ENCODE results near the gene EHMT1.
A peak's percentile ranks its signal among the peaks of the same experiment; 100 is the strongest.

The EHMT1 gene

GRCh38 chr9:137673886-137674285 lies 55.1 kb downstream of the EHMT1 start:
- TF ChIP-seq EZH2 (IDR thresholded peaks at IDR 0.05) = no peak
- no peak for TF ChIP-seq FOXP2 (optimal IDR thresholded peaks at IDR 0.05; ENCODE audit: control extremely low read depth, extremely low read length, insufficient read depth)
- TF ChIP-seq POLR2AphosphoS5 (IDR thresholded peaks at IDR 0.05; ENCODE audit: borderline replicate concordance, low read depth, low read length) = no peak
- Histone ChIP-seq H3K4me3 (no peak overlapping the region), H3K9me3 (ENCODE audit: low read depth, low read length) (no peaks in the 10 kb centered on the region), H3K9ac (ENCODE audit: insufficient read length) (peak overlapping the region; percentile 11), H3K36me3 (ENCODE audit: insufficient read depth, low read length) (no peaks in the 10 kb centered on the region; the same call in 1 of the 2 replicates), H3K27ac (no peak overlapping the region)
- no peak for DNase-seq (ENCODE audit: low read depth, low spot score)

DNA sequence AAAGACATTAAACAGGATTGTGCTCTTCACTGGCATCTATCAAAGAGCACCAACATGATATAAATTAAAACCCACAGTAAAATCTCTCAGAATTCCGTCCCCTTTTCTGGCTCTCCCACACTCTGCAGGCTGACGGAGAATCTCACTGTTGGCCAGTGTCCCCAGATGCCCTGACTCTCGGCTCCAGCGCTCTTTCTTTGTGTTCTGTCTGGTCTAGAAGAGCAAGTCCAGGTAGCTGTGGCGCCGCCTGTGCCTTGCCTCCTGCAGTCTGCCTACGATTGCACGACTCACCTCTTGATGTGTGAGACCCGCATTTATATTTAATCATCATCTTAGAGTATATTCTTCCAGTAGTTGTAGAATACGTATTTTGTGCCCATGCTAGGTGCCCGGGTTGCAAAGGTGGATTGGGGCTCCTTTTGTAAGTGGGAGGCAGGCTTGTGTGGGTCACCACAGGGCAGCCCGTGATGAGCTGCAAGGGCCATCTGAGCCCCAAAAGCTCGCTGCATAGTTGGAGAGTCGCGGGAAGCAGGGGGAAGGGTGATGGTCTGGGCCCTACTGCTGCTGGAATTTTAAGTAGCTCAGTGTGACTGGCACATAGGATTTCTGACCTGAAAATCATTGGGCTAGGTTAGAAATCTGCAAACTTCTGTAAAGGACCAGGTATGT lies 55.6 kb downstream of the EHMT1 start:
- Histone ChIP-seq H3K4me3 (no peak overlapping the region), H3K9ac (ENCODE audit: insufficient read length) (peak overlapping the region; percentile 11), H3K27ac (no peak overlapping the region), H3K9me3 (ENCODE audit: low read depth, low read length) (no peaks in the 10 kb centered on the region), H3K36me3 (ENCODE audit: insufficient read depth, low read length) (no peaks in the 10 kb centered on the region)
- DNase-seq (ENCODE audit: low read depth, low spot score) = no peak
- TF ChIP-seq FOXP2 (optimal IDR thresholded peaks at IDR 0.05; ENCODE audit: control extremely low read depth, extremely low read length, insufficient read depth) (no peak), POLR2AphosphoS5 (IDR thresholded peaks at IDR 0.05; ENCODE audit: borderline replicate concordance, low read depth, low read length) (no peak), EZH2 (IDR thresholded peaks at IDR 0.05) (no peak)

DNA sequence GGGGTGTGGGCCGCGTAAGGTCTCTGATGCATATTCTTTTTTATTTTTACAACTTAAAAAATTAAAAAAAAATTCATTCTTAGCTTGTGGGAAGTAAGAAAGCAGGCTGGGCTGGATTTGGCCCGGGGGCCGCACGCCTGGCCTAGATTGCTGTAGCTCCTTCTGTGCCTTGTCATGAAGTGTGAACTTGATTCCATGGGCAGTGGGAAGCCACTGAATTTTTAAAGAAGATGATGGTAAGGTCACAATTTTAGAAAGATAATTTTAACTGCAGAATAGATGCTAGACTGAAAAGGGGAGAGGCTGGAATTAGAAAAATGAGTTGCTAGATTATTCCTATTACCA lies 56.1 kb downstream of the EHMT1 start:
- Histone ChIP-seq H3K9me3 (ENCODE audit: low read depth, low read length) (no peaks in the 10 kb centered on the region), H3K36me3 (ENCODE audit: insufficient read depth, low read length) (no peaks in the 10 kb centered on the region), H3K4me3 (no peak overlapping the region), H3K27ac (no peak overlapping the region), H3K9ac (ENCODE audit: insufficient read length) (no peak overlapping the region)
- TF ChIP-seq EZH2 (IDR thresholded peaks at IDR 0.05) (no peak), POLR2AphosphoS5 (IDR thresholded peaks at IDR 0.05; ENCODE audit: borderline replicate concordance, low read depth, low read length) (no peak), FOXP2 (optimal IDR thresholded peaks at IDR 0.05; ENCODE audit: control extremely low read depth, extremely low read length, insufficient read depth) (no peak)
- no peak for DNase-seq (ENCODE audit: low read depth, low spot score)

- DNase-seq (ENCODE audit: low read depth, low spot score) = no peak
- no peak overlapping the region for H3K9ac ChIP-seq (ENCODE audit: insufficient read length)
- H3K27ac ChIP-seq = no peak overlapping the region
- H3K4me3 ChIP-seq = no peak overlapping the region
- no peaks in the 10 kb centered on the region for H3K9me3 ChIP-seq (ENCODE audit: low read depth, low read length)
- no peaks in the 10 kb centered on the region for H3K36me3 ChIP-seq (ENCODE audit: insufficient read depth, low read length)
- no peak for TF ChIP-seq FOXP2 (optimal IDR thresholded peaks at IDR 0.05; ENCODE audit: control extremely low read depth, extremely low read length, insufficient read depth)
- no peak for TF ChIP-seq POLR2AphosphoS5 (IDR thresholded peaks at IDR 0.05; ENCODE audit: borderline replicate concordance, low read depth, low read length)
- TF ChIP-seq EZH2 (IDR thresholded peaks at IDR 0.05) = no peak
Observed at GRCh38 chr9:137676998-137677397, 58.2 kb downstream of the EHMT1 start.

- Histone ChIP-seq H3K9me3 (ENCODE audit: low read depth, low read length) (no peaks in the 10 kb centered on the region), H3K36me3 (ENCODE audit: insufficient read depth, low read length) (no peaks in the 10 kb centered on the region), H3K4me3 (no peak overlapping the region), H3K27ac (0 out of 2 replicates have a peak overlapping the region, but pooled peaks have one; percentile 25), H3K9ac (ENCODE audit: insufficient read length) (no peak overlapping the region)
- DNase-seq (ENCODE audit: low read depth, low spot score) = no peak
- TF ChIP-seq FOXP2 (optimal IDR thresholded peaks at IDR 0.05; ENCODE audit: control extremely low read depth, extremely low read length, insufficient read depth) = no peak
- no peak for TF ChIP-seq EZH2 (IDR thresholded peaks at IDR 0.05)
- no peak for TF ChIP-seq POLR2AphosphoS5 (IDR thresholded peaks at IDR 0.05; ENCODE audit: borderline replicate concordance, low read depth, low read length)
Observed at GRCh38 chr9:137678202-137678601, 59.4 kb downstream of the EHMT1 start.

DNA sequence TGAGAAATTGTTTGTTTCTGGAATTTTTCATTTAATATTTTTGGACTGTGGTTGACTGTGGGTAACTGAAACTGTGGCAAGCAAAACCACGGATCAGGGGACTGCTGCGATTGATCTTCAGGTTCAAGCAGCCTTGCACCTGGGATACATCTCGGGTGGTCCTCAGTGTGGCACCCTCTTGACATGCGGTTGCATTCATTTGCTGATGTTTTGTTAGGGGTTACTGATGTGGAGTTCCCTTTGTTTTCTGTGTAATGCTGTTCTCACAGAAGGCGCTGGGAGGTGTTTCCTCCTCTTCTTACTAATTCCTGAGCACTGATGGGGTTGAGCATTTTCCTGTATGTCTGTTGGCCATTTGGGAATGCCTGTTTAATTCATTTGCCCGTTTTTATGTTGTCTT lies 60.4 kb downstream of the EHMT1 start:
- H3K36me3 ChIP-seq (ENCODE audit: insufficient read depth, low read length) = no peaks in the 10 kb centered on the region
- no peak for DNase-seq (ENCODE audit: low read depth, low spot score)
- H3K9me3 ChIP-seq (ENCODE audit: low read depth, low read length) = no peaks in the 10 kb centered on the region
- no peak overlapping the region for H3K4me3 ChIP-seq
- peak overlapping the region; percentile 50; the same call in 1 of the 2 replicates for H3K27ac ChIP-seq
- no peak for TF ChIP-seq FOXP2 (optimal IDR thresholded peaks at IDR 0.05; ENCODE audit: control extremely low read depth, extremely low read length, insufficient read depth)
- TF ChIP-seq EZH2 (IDR thresholded peaks at IDR 0.05) = no peak
- no peak for TF ChIP-seq POLR2AphosphoS5 (IDR thresholded peaks at IDR 0.05; ENCODE audit: borderline replicate concordance, low read depth, low read length)
- no peak overlapping the region for H3K9ac ChIP-seq (ENCODE audit: insufficient read length)

DNA sequence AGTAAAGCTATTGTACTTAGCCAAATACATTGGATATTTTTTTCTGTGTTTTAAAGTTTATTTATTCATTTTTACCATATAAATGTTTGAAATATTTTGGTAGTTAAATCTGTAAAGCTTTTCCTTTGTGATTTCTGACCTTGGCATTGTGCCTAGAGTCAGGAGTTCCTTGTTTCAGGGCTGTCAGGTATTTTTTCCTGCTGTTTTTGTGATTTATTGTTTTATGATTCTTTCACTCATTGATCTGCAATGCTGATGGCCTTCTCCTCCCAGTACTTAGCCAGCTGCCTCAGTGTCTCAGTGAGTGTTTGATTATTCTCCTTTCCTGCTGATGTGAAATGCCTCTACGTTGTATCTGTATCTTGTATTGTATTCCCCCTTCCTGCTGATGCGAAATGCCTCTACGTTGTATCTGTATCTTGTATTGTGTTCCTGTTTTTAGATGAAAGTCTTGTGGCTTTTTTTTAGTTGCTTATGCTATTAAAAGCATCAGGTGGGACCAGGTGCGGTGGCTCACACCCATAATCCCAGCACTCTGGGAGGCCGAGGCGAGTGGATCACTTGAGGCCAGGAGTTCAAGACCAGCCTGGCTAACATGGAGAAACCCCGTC lies 61.0 kb downstream of the EHMT1 start:
- TF ChIP-seq POLR2AphosphoS5 (IDR thresholded peaks at IDR 0.05; ENCODE audit: borderline replicate concordance, low read depth, low read length) = no peak
- no peak for TF ChIP-seq EZH2 (IDR thresholded peaks at IDR 0.05)
- no peak for TF ChIP-seq FOXP2 (optimal IDR thresholded peaks at IDR 0.05; ENCODE audit: control extremely low read depth, extremely low read length, insufficient read depth)
- DNase-seq (ENCODE audit: low read depth, low spot score) = no peak
- Histone ChIP-seq H3K4me3 (no peak overlapping the region), H3K36me3 (ENCODE audit: insufficient read depth, low read length) (no peaks in the 10 kb centered on the region), H3K27ac (peak overlapping the region; percentile 50; the same call in 1 of the 2 replicates), H3K9ac (ENCODE audit: insufficient read length) (no peak overlapping the region), H3K9me3 (ENCODE audit: low read depth, low read length) (no peaks in the 10 kb centered on the region)

- Histone ChIP-seq H3K4me3 (no peak overlapping the region), H3K9me3 (ENCODE audit: low read depth, low read length) (no peaks in the 10 kb centered on the region), H3K9ac (ENCODE audit: insufficient read length) (no peak overlapping the region), H3K27ac (no peak overlapping the region), H3K36me3 (ENCODE audit: insufficient read depth, low read length) (no peaks in the 10 kb centered on the region)
- no peak for DNase-seq (ENCODE audit: low read depth, low spot score)
- TF ChIP-seq FOXP2 (optimal IDR thresholded peaks at IDR 0.05; ENCODE audit: control extremely low read depth, extremely low read length, insufficient read depth) (no peak), POLR2AphosphoS5 (IDR thresholded peaks at IDR 0.05; ENCODE audit: borderline replicate concordance, low read depth, low read length) (no peak), EZH2 (IDR thresholded peaks at IDR 0.05) (no peak)
Observed at GRCh38 chr9:137680444-137681358, 61.9 kb downstream of the EHMT1 start.
